HG03103 (cell line): Measurements from ENCODE around the gene PTTG1.

Experiments used
- ATAC-seq: cut with Tn5 transposase; IDR thresholded peaks from one replicate; pipeline ENCODE4 v1.9.1; 2021; ENCODE audit warnings: low read depth; ENCODE audit not compliant: unreplicated experiment

PTTG1 gene

DNA sequence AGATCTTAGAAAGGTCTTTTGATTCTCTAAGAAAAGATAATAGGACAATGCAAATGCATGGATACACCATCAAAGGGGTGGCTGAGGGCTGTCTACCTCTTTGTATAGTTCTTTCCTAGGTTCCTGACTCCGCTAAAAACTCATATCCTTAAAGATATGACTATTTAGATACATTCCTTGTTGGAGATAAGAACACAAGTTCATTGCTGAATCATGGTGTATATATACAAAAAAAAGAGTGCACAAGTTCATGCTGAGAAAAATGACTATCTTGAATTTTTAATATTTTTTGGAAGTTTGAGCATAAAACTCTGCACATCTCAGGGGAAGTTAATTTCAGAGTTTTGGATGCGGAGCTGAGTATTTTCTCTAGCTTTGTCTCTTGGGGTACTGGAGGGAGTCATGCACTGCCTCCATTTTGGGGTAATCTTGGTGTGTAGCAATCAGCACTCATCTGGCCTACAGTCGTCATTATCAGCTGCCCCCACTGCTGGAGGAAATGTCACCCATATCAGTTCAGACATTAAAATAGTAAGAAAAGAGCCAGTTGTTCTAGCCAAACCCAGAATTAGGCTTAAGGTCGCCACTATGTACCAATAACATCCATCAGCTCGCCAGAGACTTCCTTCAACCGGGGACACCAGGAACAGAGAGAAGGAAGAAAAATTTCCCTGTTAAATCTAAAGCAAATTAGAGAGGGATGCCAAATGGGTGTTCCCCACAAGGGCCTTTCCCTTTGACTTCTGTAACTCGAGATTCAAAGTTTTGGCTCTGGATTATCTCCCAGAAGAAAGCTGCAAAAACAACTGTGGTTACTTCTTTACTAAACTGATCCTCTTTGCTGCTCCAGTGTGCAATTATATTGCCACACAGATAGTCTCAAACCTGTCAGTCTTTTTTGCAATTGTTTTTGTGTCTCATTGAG lies 49.0 kb downstream of the PTTG1 start:
- ATAC-seq = no peak

GRCh38 chr5:160471761-160472160 lies 50.1 kb downstream of the PTTG1 start:
- no peak for ATAC-seq

GRCh38 chr5:160472482-160472881 lies 50.8 kb downstream of the PTTG1 start:
- no peak for ATAC-seq

DNA sequence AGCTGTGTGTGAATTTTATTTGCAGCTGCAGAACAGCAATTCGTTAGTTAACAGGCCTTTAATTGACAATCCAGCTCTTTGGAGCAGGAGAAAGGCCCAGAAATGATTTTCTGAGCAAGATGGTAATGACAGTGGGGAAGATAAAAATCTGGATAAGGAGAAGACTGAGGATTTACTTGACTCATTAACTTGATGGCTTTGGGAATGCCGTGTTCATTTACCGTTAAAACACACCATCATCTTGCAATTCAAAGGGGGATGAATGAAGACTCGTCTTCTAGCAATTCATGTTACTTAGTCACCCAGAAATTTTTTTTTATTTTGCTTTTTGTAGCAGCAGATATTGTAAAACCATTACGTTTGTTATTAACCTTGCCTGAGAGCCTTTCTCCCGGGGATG lies 52.0 kb downstream of the PTTG1 start:
- no peak for ATAC-seq

DNA sequence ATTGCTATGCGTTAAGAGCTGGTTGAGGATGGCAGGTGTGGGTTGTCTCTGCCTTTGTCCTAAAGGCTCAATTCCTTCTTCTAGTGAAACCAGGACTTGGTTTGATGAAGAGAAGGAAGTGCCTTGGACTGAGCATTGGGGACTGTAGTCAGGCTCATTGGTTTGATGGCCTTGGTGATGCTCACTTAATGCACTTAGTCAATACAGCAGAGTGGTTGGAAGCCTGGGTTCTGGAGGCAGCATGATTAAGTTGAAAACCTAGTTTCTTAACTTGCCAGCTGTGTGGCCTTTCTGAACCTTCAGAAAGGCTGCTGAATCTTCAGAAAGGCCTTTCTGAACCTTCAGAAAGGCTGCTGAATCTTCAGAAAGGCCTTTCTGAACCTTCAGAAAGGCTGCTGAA lies 52.4 kb downstream of the PTTG1 start:
- no peak for ATAC-seq

- no peak for ATAC-seq
These were observed 54.3 kb downstream of the PTTG1 start for GRCh38 chr5:160475864-160476438.

GRCh38 chr5:160477266-160477970 lies 55.8 kb downstream of the PTTG1 start:
- ATAC-seq = no peak

- no peak for ATAC-seq
These were observed 56.5 kb downstream of the PTTG1 start for GRCh38 chr5:160478163-160478562.
